GM12878 (cell line): ENCODE measurements around the gene GALNT17. TPM values are rescaled to one million over a fixed set of nuclear protein-coding genes. Genes with fewer than 3 reads are reported as not detected.

Experiments
- ATAC-seq: fragments of 200-7000 bp; cut with Tn5 transposase; 3 replicates; pipeline ENCODE4 v1.9.1; 2020; ENCODE audit warnings: mild to moderate bottlenecking, moderate library complexity
- BruUV-seq: library from RNA; stranded (reverse); fragments of 400-500 nt; replicated peaks from 2 replicates; lab custom pipeline; 2021; lab: Mats Ljungman, UMichigan
- CTCF ChIA-PET: fragments of 300-600 bp; sonication (Branson Sonifier 250); formaldehyde crosslinking; extraction: SDS; loops from one replicate; lab custom pipeline; 2021; ENCODE audit warnings: inconsistent platforms; lab: Yijun Ruan, JAX
- POLR2A ChIA-PET: fragments of 350-600 bp; formaldehyde crosslinking; extraction: SDS; loops from one replicate; lab custom pipeline; 2021; ENCODE audit warnings: inconsistent platforms; lab: Charles Lee
- RAD21 ChIA-PET: fragments of 300-600 bp; sonication (Branson Sonifier 250); formaldehyde crosslinking; loops from one replicate; lab custom pipeline; 2023; ENCODE audit warnings: antibody characterized with exemption; ENCODE audit not compliant: unreplicated experiment; lab: Charles Lee
- SMC1A ChIA-PET: fragments of 300-600 bp; sonication (Branson Sonifier 250); formaldehyde crosslinking; loops from one replicate; lab custom pipeline; 2023; ENCODE audit not compliant: unreplicated experiment, uncharacterized antibody; lab: Charles Lee
- DNase-seq: peaks from one replicate; pipeline ENCODE4 v3.0.0-alpha.2; 2011; ENCODE audit warnings: low read depth, low spot score
- FAIRE-seq: peaks from 3 replicates; lab custom pipeline; 2011; peaks lifted over from hg19 to GRCh38; lab: Jason Lieb, UNC
- H2AFZ ChIP-seq: 2 replicates; pipeline ENCODE4 v1.6.0; 2011; ENCODE audit warnings: low read depth, low read length, control low read depth; ENCODE audit not compliant: control insufficient read depth
- H3K27ac ChIP-seq: 2 replicates; pipeline ENCODE4 v1.5.1; 2011; ENCODE audit warnings: control low read depth; ENCODE audit not compliant: control insufficient read depth, insufficient read depth
- H3K27me3 ChIP-seq, 2 experiments: replicated peaks in 1 of 2; 2 replicates each; pipeline versions ENCODE4 v1.6.0 to v1.6.1; 2011; ENCODE audit warnings: low read length in 1 of 2; ENCODE audit not compliant: control insufficient read depth in 2 of 2, insufficient read depth in 2 of 2
- H3K36me3 ChIP-seq, 2 experiments: 2 replicates each; pipeline ENCODE4 v1.5.1; 2011; ENCODE audit warnings: low read length in 1 of 2; ENCODE audit not compliant: control insufficient read depth in 2 of 2, insufficient read depth in 2 of 2
- H3K4me1 ChIP-seq: 2 replicates; pipeline ENCODE4 v1.6.1; 2011; ENCODE audit warnings: mild to moderate bottlenecking, low read length, moderate library complexity, mixed read lengths; ENCODE audit not compliant: control insufficient read depth, insufficient read depth
- H3K4me2 ChIP-seq: 2 replicates; pipeline ENCODE4 v1.6.0; 2011; ENCODE audit warnings: control low read depth; ENCODE audit not compliant: control insufficient read depth, insufficient read depth
- H3K4me3 ChIP-seq: fragments of 200-600 bp; sonication (generic); 2 replicates; pipeline ENCODE4 v1.5.1; 2016
- H3K79me2 ChIP-seq: 2 replicates; pipeline ENCODE4 v1.6.0; 2011; ENCODE audit warnings: low read length; ENCODE audit not compliant: control insufficient read depth, insufficient read depth
- H3K9ac ChIP-seq: 2 replicates; pipeline ENCODE4 v1.8.0; 2011; ENCODE audit warnings: low read length, control low read depth, mixed read lengths; ENCODE audit not compliant: control insufficient read depth, insufficient read depth
- H3K9me3 ChIP-seq: replicated peaks from 3 replicates; pipeline ENCODE4 v1.5.1; 2011; ENCODE audit warnings: mild to moderate bottlenecking, low read length; ENCODE audit not compliant: control insufficient read depth, insufficient read depth
- H4K20me1 ChIP-seq: 2 replicates; pipeline ENCODE4 v1.6.0; 2011; ENCODE audit not compliant: control insufficient read depth, insufficient read depth
- CHD4 ChIP-seq: fragments of 200-600 bp; sonication (generic); IDR thresholded peaks from 2 replicates; pipeline ENCODE4 v1.6.1; 2016; ENCODE audit warnings: mild to moderate bottlenecking
- CUX1 ChIP-seq: IDR thresholded peaks from 2 replicates; pipeline ENCODE4 v1.6.1; 2012; ENCODE audit warnings: improper control_type of control experiment, low read depth, low read length; ENCODE audit not compliant: insufficient replicate concordance
- DPF2 ChIP-seq: fragments of 450-650 bp; IDR thresholded peaks from 2 replicates; pipeline ENCODE4 v1.6.1; 2017; ENCODE audit warnings: mild to moderate bottlenecking
- GABPA ChIP-seq: IDR thresholded peaks from 2 replicates; pipeline ENCODE4 v1.6.1; 2014; ENCODE audit warnings: antibody characterized with exemption, low read depth, mild to moderate bottlenecking, inconsistent platforms
- HDAC2 ChIP-seq: fragments of 200-600 bp; sonication (generic); IDR thresholded peaks from 2 replicates; pipeline ENCODE4 v1.6.1; 2017
- HDGF ChIP-seq: fragments of 450-650 bp; IDR thresholded peaks from 2 replicates; pipeline ENCODE4 v1.6.1; 2016; ENCODE audit warnings: antibody characterized with exemption
- IKZF2 ChIP-seq, 2 experiments: fragments of 450-650 bp; IDR thresholded peaks; 2 replicates each; pipeline ENCODE4 v1.6.1; 2017; ENCODE audit warnings: mild to moderate bottlenecking in 2 of 2, moderate library complexity in 2 of 2
- SMAD1 ChIP-seq: fragments of 450-650 bp; IDR thresholded peaks from 2 replicates; pipeline ENCODE4 v1.6.1; 2018; ENCODE audit warnings: mild to moderate bottlenecking, low read depth; ENCODE audit not compliant: partially characterized antibody
- SMAD5 ChIP-seq: IDR thresholded peaks from 2 replicates; pipeline ENCODE4 v1.6.1; 2016; ENCODE audit warnings: antibody characterized with exemption, low read depth
- SMC3 ChIP-seq: IDR thresholded peaks from 2 replicates; pipeline ENCODE4 v1.6.1; 2011; ENCODE audit warnings: low read length, improper control_type of control experiment, borderline replicate concordance
- USF2 ChIP-seq: IDR thresholded peaks from 2 replicates; pipeline ENCODE4 v1.6.1; 2011; ENCODE audit warnings: low read depth, low read length, improper control_type of control experiment, borderline replicate concordance
- ZBED1 ChIP-seq: IDR thresholded peaks from 2 replicates; pipeline ENCODE4 v1.6.1; 2016; ENCODE audit warnings: borderline replicate concordance
- ZNF592 ChIP-seq: fragments of 450-650 bp; IDR thresholded peaks from 2 replicates; pipeline ENCODE4 v1.6.1; 2017; ENCODE audit warnings: mild to moderate bottlenecking, moderate library complexity
- WGBS: methylation state at CpG from one replicate; pipeline ENCODE4 v1.1.6; 2016; ENCODE audit warnings: low lambda C conversion rate; ENCODE audit not compliant: insufficient replicate concordance, insufficient coverage; ENCODE audit errors: missing lambda C conversion rate; 5-methylcytosine and 5-hydroxymethylcytosine counted together
- in situ Hi-C: fragments of 300-500 bp; cut with MboI; formaldehyde crosslinking; loops from 9 replicates; pipeline ENCODE4 v1.14.3; 2018; ENCODE audit warnings: mixed read lengths
- intact Hi-C: fragments of 100-400 bp; cut with micrococcal nuclease; formaldehyde crosslinking; loops from one replicate; pipeline ENCODE4 v1.14.2; 2022; ENCODE audit not compliant: unreplicated experiment
- polyA plus RNA-seq, 11 experiments: library from polyadenylated mRNA; depleted of rRNA in 4 of 11; unstranded in 6 of 11; stranded (reverse) in 5 of 11; fragments of >200 nt; fragmentation: Nextera tagmentation in 4 of 11; fragmentation: Illumina TruSeq in 1 of 11; extraction: Ambion mirVana in 4 of 11; extraction: Trizol in 1 of 11; gene quantifications; 1 replicate in 1 of 11; 2 replicates in 10 of 11; pipeline versions ENCODE4 v1.2.1 to v1.2.3, GENCODE V29; 2011 to 2016; ENCODE audit warnings: inconsistent platforms in 2 of 11, missing spikeins in 2 of 11, low read depth in 1 of 11
- total RNA-seq, 4 experiments: library from RNA; depleted of rRNA in 3 of 4; stranded (reverse); fragments of >200 nt in 3 of 4; fragmentation: Illumina TruSeq in 1 of 4; extraction: Trizol in 1 of 4; gene quantifications; 2 replicates each; pipeline versions ENCODE4 v1.2.1 to v1.2.3, GENCODE V29; 2013 to 2021

GALNT17 gene
- total and polyA plus RNA-seq, 10 of the 15 experiments (the other 5 are each of a cell fraction or from before 2014, with no cell fraction given) = 0.12 to 0.15 TPM; not detected in 8

- ATAC-seq (no peak), FAIRE-seq (no peak), DNase-seq (no peak)
- ChIA-PET RAD21 (no interaction called here), CTCF (no interaction called here), POLR2A (no interaction called here), SMC1A (no interaction called here)
- no peak overlapping the region for H3K4me2 ChIP-seq
- no peaks in the 10 kb centered on the region for H3K4me1 ChIP-seq
- 19% methylated on average over 5 of the region's 5 CpGs for whole genome bisulfite sequencing
- H3K9ac ChIP-seq = no peak overlapping the region
- H3K4me3 ChIP-seq = no peak overlapping the region
- BruUV-seq = no TSS peak
- TF ChIP-seq GABPA (no peak), SMC3 (no peak), SMAD1 (no peak), ZNF592 (no peak), IKZF2 (IDR thresholded peaks at IDR 0.05) (no peak), USF2 (no peak), CHD4 (no peak), CUX1 (no peak), DPF2 (no peak), SMAD5 (no peak), HDGF (no peak), ZBED1 (no peak), HDAC2 (no peak)
- no peaks in the 10 kb centered on the region for H3K79me2 ChIP-seq
- no peaks in the 10 kb centered on the region; the same call in 2 of the 3 replicates for H3K9me3 ChIP-seq
- H3K36me3 ChIP-seq = no peaks in the 10 kb centered on the region
- H2AFZ ChIP-seq = no peak overlapping the region
- H4K20me1 ChIP-seq = no peaks in the 10 kb centered on the region
- intact Hi-C loops = no loop called here
- no peak overlapping the region for H3K27ac ChIP-seq
- no peaks in the 10 kb centered on the region for H3K27me3 ChIP-seq
- in situ Hi-C loops = no loop called here
These were observed 217.9 kb downstream of the GALNT17 start for GRCh38 chr7:71349682-71350481.
